Prostate gland (tissue), 2 donors: ENCODE measurements around the gene B4GALNT4. TPM values are rescaled to one million over a fixed set of nuclear protein-coding genes. Genes with fewer than 3 reads are reported as not detected.
"Not testable (repeated sequence)": the region's sequence is repeated elsewhere in the genome, so short reads cannot be mapped to it uniquely, and the experiment has no call there.

Experiments
- DNase-seq: peaks from one replicate; pipeline ENCODE4 v3.0.0-alpha.2; 2019; ENCODE audit warnings: low spot score
- H3K27ac ChIP-seq, 2 donors: fragments of 200-600 bp; sonication (generic); 2 replicates each; pipeline ENCODE4 v1.5.1; 2017 to 2019
- H3K27me3 ChIP-seq: fragments of 200-600 bp; sonication (generic); replicated peaks from 2 replicates; pipeline ENCODE4 v1.5.1; 2019; ENCODE audit not compliant: insufficient read depth
- H3K36me3 ChIP-seq, 2 donors: fragments of 200-600 bp; sonication (generic); 1 replicate in 1 of 2; 2 replicates in 1 of 2; pipeline versions ENCODE4 v1.5.1 to v1.8.1; 2017 to 2019
- H3K4me1 ChIP-seq: fragments of 200-600 bp; sonication (generic); replicated peaks from 2 replicates; pipeline ENCODE4 v1.5.1; 2019
- H3K4me3 ChIP-seq, 2 donors: fragments of 200-600 bp; sonication (generic); 2 replicates each; pipeline ENCODE4 v1.5.1; 2017 to 2019
- H3K9me3 ChIP-seq: fragments of 200-600 bp; sonication (generic); 2 replicates; pipeline ENCODE4 v1.5.1; 2017
- CTCF ChIP-seq, 4 experiments: fragments of 200-600 bp in 2 of 4; fragments of 450-650 bp in 2 of 4; sonication (generic) in 2 of 4; IDR thresholded peaks; 1 replicate in 3 of 4; 2 replicates in 1 of 4; pipeline ENCODE4 v1.5.1; 2016 to 2019; ENCODE audit warnings: antibody characterized with exemption in 4 of 4, mild to moderate bottlenecking in 2 of 4, moderate library complexity in 2 of 4
- POLR2A ChIP-seq: fragments of 450-650 bp; IDR thresholded peaks from one replicate; pipeline ENCODE4 v1.6.1; 2016; ENCODE audit warnings: antibody characterized with exemption, mild to moderate bottlenecking
- POLR2AphosphoS5 ChIP-seq: sonication (generic); formaldehyde crosslinking; IDR thresholded peaks from one replicate; pipeline ENCODE4 v1.6.1; 2017; ENCODE audit warnings: antibody characterized with exemption
- WGBS: methylation state at CpG from one replicate; pipeline ENCODE4 v1.1.5; 2018; 5-methylcytosine and 5-hydroxymethylcytosine counted together
- intact Hi-C: fragments of 100-400 bp; cut with DNase I; formaldehyde crosslinking; loops from one replicate; pipeline ENCODE4 v1.14.2; 2022
- total RNA-seq, 2 donors: library from RNA; depleted of rRNA; stranded (reverse); fragments of >200 nt; gene quantifications; one replicate each; pipeline ENCODE4 v1.1.0, GENCODE V29; 2016

The B4GALNT4 gene
- total RNA-seq, 2 donors from 2014 or later = 5.8 to 14.2 TPM

GRCh38 chr11:384511-384910, 15.2 kb downstream of the B4GALNT4 start:
- WGBS = 90% methylated on average over 13 of the region's 16 CpGs
- H3K4me1 ChIP-seq = no peaks in the 10 kb centered on the region
- H3K4me3 ChIP-seq = no peak overlapping the region
- H3K27ac ChIP-seq = no peak overlapping the region
- H3K36me3 ChIP-seq = no peaks in the 10 kb centered on the region
- no peaks in the 10 kb centered on the region for H3K9me3 ChIP-seq
- intact Hi-C loops = no loop called here
- no peaks in the 10 kb centered on the region for H3K27me3 ChIP-seq
- no peak for TF ChIP-seq POLR2AphosphoS5
- TF ChIP-seq CTCF (IDR thresholded peaks at IDR 0.05) = no peak
- TF ChIP-seq POLR2A = no peak
- DNase-seq = no peak

- 95% methylated on average over 16 of the region's 19 CpGs for WGBS
- no peaks in the 10 kb centered on the region for H3K4me1 ChIP-seq
- H3K27ac ChIP-seq = no peak overlapping the region
- no peaks in the 10 kb centered on the region for H3K27me3 ChIP-seq
- intact Hi-C loops = no loop called here
- no peak overlapping the region for H3K4me3 ChIP-seq
- DNase-seq = no peak
- H3K36me3 ChIP-seq = no peaks in the 10 kb centered on the region
- H3K9me3 ChIP-seq = no peaks in the 10 kb centered on the region
- TF ChIP-seq POLR2A (no peak), POLR2AphosphoS5 (no peak), CTCF (IDR thresholded peaks at IDR 0.05) (no peak)
Measured at GRCh38 chr11:385594-386351, 16.5 kb downstream of the B4GALNT4 start.

- TF ChIP-seq CTCF (IDR thresholded peaks at IDR 0.05) (no peak), POLR2AphosphoS5 (no peak), POLR2A (no peak)
- Histone ChIP-seq H3K36me3 (no peaks in the 10 kb centered on the region), H3K27ac (no peak overlapping the region), H3K4me1 (no peaks in the 10 kb centered on the region), H3K9me3 (no peaks in the 10 kb centered on the region), H3K4me3 (no peak overlapping the region), H3K27me3 (no peaks in the 10 kb centered on the region)
- DNase-seq = no peak
- intact Hi-C loops = no loop called here
- 88% methylated on average over 6 of the region's 6 CpGs for WGBS
Measured at GRCh38 chr11:386483-386882, 17.2 kb downstream of the B4GALNT4 start.

- no peak overlapping the region for H3K4me3 ChIP-seq
- no peak overlapping the region for H3K27ac ChIP-seq
- no peaks in the 10 kb centered on the region for H3K36me3 ChIP-seq
- intact Hi-C loops = no loop called here
- 66% methylated on average over 4 of the region's 4 CpGs for WGBS
- no peak for TF ChIP-seq CTCF (IDR thresholded peaks at IDR 0.05)
- no peak for TF ChIP-seq POLR2A
- TF ChIP-seq POLR2AphosphoS5 = no peak
- H3K9me3 ChIP-seq = no peaks in the 10 kb centered on the region
- no peak for DNase-seq
- no peaks in the 10 kb centered on the region for H3K27me3 ChIP-seq
- no peaks in the 10 kb centered on the region for H3K4me1 ChIP-seq
Measured at GRCh38 chr11:387193-387793, 18.0 kb downstream of the B4GALNT4 start.

GRCh38 chr11:389369-389768, 20.1 kb downstream of the B4GALNT4 start:
- not testable (repeated sequence) for DNase-seq

More at GRCh38 chr11:389369-389768, 20.1 kb downstream of the B4GALNT4 start:
- H3K4me1 ChIP-seq, H3K36me3 ChIP-seq, H3K27ac ChIP-seq, H3K4me3 ChIP-seq, intact Hi-C loops, H3K9me3 ChIP-seq, H3K27me3 ChIP-seq: not testable (repeated sequence)
- 69% methylated on average over 17 of the region's 17 CpGs for WGBS
